Panc1 (cell line): ENCODE measurements around the gene GFPT1. TPM values are rescaled to one million over a fixed set of nuclear protein-coding genes. Genes with fewer than 3 reads are reported as not detected.

Experiments
- ATAC-seq: fragments of 200-7000 bp; cut with Tn5 transposase; 2 replicates; pipeline ENCODE4 v1.9.1; 2020; ENCODE audit warnings: mild to moderate bottlenecking, moderate library complexity
- BruUV-seq: library from RNA; stranded (reverse); fragments of 400-500 nt; replicated peaks from 2 replicates; lab custom pipeline; 2021; lab: Mats Ljungman, UMichigan
- CTCF ChIA-PET: fragments of 300-600 bp; sonication (Branson Sonifier 250); formaldehyde crosslinking; loops from one replicate; lab custom pipeline; 2022; ENCODE audit warnings: antibody characterized with exemption; lab: Charles Lee
- POLR2A ChIA-PET: fragments of 300-600 bp; sonication (Branson Sonifier 250); formaldehyde crosslinking; loops from one replicate; lab custom pipeline; 2022; ENCODE audit warnings: antibody characterized with exemption; lab: Charles Lee
- DNase-seq: peaks from one replicate; pipeline ENCODE4 v3.0.0-alpha.2; 2010; ENCODE audit warnings: low read depth, low spot score
- H3K27ac ChIP-seq: 2 replicates; pipeline ENCODE4 v1.5.1; 2011; ENCODE audit warnings: mild to moderate bottlenecking, low read length, inconsistent platforms
- H3K27me3 ChIP-seq: fragments of 200-500 bp; sonication (Bioruptor generic); 2 replicates; pipeline ENCODE4 v1.6.0; 2014; ENCODE audit warnings: low read length, inconsistent platforms; ENCODE audit not compliant: control insufficient read depth, insufficient read depth
- H3K36me3 ChIP-seq: fragments of 200-500 bp; sonication (Bioruptor generic); 2 replicates; pipeline ENCODE4 v1.5.1; 2014; ENCODE audit warnings: inconsistent platforms, mild to moderate bottlenecking, low read length, moderate library complexity; ENCODE audit not compliant: control insufficient read depth, insufficient read depth
- H3K4me1 ChIP-seq: 2 replicates; pipeline ENCODE4 v1.5.1; 2011; ENCODE audit warnings: inconsistent platforms, mild to moderate bottlenecking, low read length, moderate library complexity; ENCODE audit not compliant: control insufficient read depth, insufficient read depth
- H3K4me3 ChIP-seq, 2 experiments: 2 replicates each; pipeline ENCODE4 v1.5.1; 2011 to 2012; ENCODE audit warnings: low read depth in 2 of 2, low read length in 2 of 2, mild to moderate bottlenecking in 2 of 2, inconsistent platforms in 1 of 2, moderate library complexity in 1 of 2
- H3K9me3 ChIP-seq: fragments of 200-500 bp; sonication (Bioruptor generic); 2 replicates; pipeline ENCODE4 v1.5.1; 2014; ENCODE audit warnings: low read depth, mild to moderate bottlenecking, inconsistent platforms, low read length, moderate library complexity; ENCODE audit not compliant: control insufficient read depth, insufficient read depth
- POLR2AphosphoS5 ChIP-seq: IDR thresholded peaks from 2 replicates; pipeline ENCODE4 v1.6.1; 2012; ENCODE audit warnings: mild to moderate bottlenecking, low read depth, low read length, moderate library complexity
- SIN3A ChIP-seq: IDR thresholded peaks from 2 replicates; pipeline ENCODE4 v1.6.1; 2012; ENCODE audit warnings: low read depth, mild to moderate bottlenecking, low read length, moderate library complexity, borderline replicate concordance; ENCODE audit not compliant: insufficient read depth
- TCF7L2 ChIP-seq: IDR thresholded peaks from 2 replicates; pipeline ENCODE4 v1.6.1; 2011; ENCODE audit warnings: mild to moderate bottlenecking, low read depth, low read length, inconsistent platforms
- in situ Hi-C: cut with HindIII; loops from 2 replicates; pipeline ENCODE4 v1.10.0; 2016; ENCODE audit warnings: low sequenced_read_pairs, low pct_unique_long_range_greater_than_20kb
- intact Hi-C: fragments of 100-400 bp; cut with micrococcal nuclease; formaldehyde crosslinking; loops from one replicate; pipeline ENCODE4 v1.10.0; 2022; ENCODE audit not compliant: unreplicated experiment
- total RNA-seq: library from RNA; stranded (reverse); gene quantifications from one replicate; pipeline ENCODE4 v1.2.1, GENCODE V29; 2021; ENCODE audit not compliant: unreplicated experiment
- TF ChIP-seq, protein P1 (sequence below): fragments of 450-650 bp; IDR thresholded peaks from 2 replicates; pipeline ENCODE4 v1.5.1; 2017; ENCODE audit warnings: mild to moderate bottlenecking
- TF ChIP-seq, protein P2 (sequence below), 2 experiments: IDR thresholded peaks; 2 replicates each; pipeline ENCODE4 v1.6.1; 2011 to 2012; ENCODE audit warnings: low read depth in 2 of 2, control low read depth in 1 of 2, low read length in 1 of 2, mild to moderate bottlenecking in 1 of 2, moderate library complexity in 1 of 2; ENCODE audit not compliant: insufficient read depth in 1 of 2

GFPT1 gene
- total RNA-seq, 1 experiment from 2014 or later: 53.0 TPM

DNA sequence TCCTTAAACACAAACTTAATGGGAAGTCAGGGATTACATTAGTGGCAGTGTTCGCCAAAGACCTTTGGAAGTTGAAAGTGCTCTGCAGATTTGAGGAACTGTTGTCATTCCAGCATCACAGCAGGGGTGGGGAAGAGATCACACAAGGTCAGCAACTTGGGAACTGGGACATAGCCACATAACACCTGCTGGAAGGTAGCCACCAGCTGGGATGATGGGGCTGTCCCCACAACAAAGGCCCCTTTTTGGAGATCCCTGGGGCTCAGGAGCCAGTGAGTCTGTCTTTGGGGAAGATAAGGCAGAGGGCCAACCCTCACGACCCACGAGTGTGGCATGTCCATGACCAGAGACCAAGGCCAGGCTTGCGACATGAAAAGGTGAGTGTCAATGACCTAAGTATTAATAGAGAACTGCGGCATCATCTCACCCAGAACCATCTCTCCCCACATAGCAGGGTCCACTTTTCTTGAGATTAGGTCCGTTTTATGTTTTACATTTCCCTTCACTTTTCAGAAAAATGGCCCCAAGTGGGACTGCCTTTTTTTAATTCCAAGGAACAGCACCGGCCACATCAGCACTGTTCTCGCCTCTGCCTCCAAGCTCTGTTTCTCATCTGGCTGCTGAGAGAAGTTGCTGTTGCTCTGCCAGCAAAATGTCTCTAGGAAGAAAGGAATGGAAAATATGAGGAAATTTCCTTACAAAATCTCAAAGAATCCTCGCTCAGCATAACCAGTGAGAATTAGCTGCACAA is 106.9 kb downstream of the GFPT1 start:
- no peak overlapping the region for H3K4me3 ChIP-seq
- intact Hi-C loops (no loop called here), in situ Hi-C loops (no loop called here)
- ATAC-seq: no peak
- no peaks in the 10 kb centered on the region for H3K4me1 ChIP-seq
- no TSS peak for BruUV-seq
- TF ChIP-seq, protein P1, sequence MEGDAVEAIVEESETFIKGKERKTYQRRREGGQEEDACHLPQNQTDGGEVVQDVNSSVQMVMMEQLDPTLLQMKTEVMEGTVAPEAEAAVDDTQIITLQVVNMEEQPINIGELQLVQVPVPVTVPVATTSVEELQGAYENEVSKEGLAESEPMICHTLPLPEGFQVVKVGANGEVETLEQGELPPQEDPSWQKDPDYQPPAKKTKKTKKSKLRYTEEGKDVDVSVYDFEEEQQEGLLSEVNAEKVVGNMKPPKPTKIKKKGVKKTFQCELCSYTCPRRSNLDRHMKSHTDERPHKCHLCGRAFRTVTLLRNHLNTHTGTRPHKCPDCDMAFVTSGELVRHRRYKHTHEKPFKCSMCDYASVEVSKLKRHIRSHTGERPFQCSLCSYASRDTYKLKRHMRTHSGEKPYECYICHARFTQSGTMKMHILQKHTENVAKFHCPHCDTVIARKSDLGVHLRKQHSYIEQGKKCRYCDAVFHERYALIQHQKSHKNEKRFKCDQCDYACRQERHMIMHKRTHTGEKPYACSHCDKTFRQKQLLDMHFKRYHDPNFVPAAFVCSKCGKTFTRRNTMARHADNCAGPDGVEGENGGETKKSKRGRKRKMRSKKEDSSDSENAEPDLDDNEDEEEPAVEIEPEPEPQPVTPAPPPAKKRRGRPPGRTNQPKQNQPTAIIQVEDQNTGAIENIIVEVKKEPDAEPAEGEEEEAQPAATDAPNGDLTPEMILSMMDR: no peak
- TF ChIP-seq, protein P2, sequence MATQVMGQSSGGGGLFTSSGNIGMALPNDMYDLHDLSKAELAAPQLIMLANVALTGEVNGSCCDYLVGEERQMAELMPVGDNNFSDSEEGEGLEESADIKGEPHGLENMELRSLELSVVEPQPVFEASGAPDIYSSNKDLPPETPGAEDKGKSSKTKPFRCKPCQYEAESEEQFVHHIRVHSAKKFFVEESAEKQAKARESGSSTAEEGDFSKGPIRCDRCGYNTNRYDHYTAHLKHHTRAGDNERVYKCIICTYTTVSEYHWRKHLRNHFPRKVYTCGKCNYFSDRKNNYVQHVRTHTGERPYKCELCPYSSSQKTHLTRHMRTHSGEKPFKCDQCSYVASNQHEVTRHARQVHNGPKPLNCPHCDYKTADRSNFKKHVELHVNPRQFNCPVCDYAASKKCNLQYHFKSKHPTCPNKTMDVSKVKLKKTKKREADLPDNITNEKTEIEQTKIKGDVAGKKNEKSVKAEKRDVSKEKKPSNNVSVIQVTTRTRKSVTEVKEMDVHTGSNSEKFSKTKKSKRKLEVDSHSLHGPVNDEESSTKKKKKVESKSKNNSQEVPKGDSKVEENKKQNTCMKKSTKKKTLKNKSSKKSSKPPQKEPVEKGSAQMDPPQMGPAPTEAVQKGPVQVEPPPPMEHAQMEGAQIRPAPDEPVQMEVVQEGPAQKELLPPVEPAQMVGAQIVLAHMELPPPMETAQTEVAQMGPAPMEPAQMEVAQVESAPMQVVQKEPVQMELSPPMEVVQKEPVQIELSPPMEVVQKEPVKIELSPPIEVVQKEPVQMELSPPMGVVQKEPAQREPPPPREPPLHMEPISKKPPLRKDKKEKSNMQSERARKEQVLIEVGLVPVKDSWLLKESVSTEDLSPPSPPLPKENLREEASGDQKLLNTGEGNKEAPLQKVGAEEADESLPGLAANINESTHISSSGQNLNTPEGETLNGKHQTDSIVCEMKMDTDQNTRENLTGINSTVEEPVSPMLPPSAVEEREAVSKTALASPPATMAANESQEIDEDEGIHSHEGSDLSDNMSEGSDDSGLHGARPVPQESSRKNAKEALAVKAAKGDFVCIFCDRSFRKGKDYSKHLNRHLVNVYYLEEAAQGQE (IDR thresholded peaks at IDR 0.05; ENCODE audit: insufficient read depth in 1 of 2, low read depth in 2 of 2, low read length in 1 of 2): no peak
- TF ChIP-seq POLR2AphosphoS5 (no peak), SIN3A (no peak), TCF7L2 (no peak)
- CTCF ChIA-PET: no interaction called here
- DNase-seq: no peak
- no peaks in the 10 kb centered on the region for H3K9me3 ChIP-seq
- POLR2A ChIA-PET: no interaction called here
- H3K27me3 ChIP-seq: no peaks in the 10 kb centered on the region
- H3K27ac ChIP-seq: 0 out of 2 replicates have a peak overlapping the region, but pooled peaks have one; percentile 5
- H3K36me3 ChIP-seq: no peaks in the 10 kb centered on the region

DNA sequence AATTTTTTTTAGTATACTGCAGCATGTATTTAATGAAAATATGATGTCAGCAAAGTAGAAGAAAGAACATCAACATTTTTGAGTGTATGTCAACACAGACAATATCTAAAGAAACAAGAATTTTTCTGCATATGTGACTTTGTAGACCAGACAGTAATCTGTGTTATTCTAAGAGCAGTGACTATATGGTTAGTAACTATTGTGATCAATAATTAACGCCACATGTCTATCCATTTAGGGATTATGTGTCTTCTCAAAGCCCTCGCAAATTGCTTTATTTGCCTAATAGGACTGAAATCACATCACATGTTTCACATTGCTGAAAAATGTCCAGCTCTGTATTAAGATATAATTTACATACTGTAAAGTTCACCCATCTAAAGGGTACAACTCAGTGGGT is 107.8 kb downstream of the GFPT1 start:
- H3K4me1 ChIP-seq: no peaks in the 10 kb centered on the region
- intact Hi-C loops: no loop called here
- no peaks in the 10 kb centered on the region for H3K9me3 ChIP-seq
- in situ Hi-C loops: no loop called here
- H3K27me3 ChIP-seq: no peaks in the 10 kb centered on the region
- no peak overlapping the region for H3K4me3 ChIP-seq
- H3K36me3 ChIP-seq: no peaks in the 10 kb centered on the region
- no peak overlapping the region for H3K27ac ChIP-seq
- ChIA-PET POLR2A (no interaction called here), CTCF (no interaction called here)
- BruUV-seq: no TSS peak
- TF ChIP-seq, protein P1: no peak
- no peak for TF ChIP-seq SIN3A
- TF ChIP-seq POLR2AphosphoS5: no peak
- no peak for TF ChIP-seq TCF7L2
- TF ChIP-seq, protein P2 (IDR thresholded peaks at IDR 0.05; ENCODE audit: insufficient read depth in 1 of 2, low read depth in 2 of 2, low read length in 1 of 2): no peak
- no peak for ATAC-seq
- no peak for DNase-seq
